Adipocyte (in vitro differentiated cells): Measurements from ENCODE around the gene TNFAIP2.
"Not testable (repeated sequence)": the region's sequence is repeated elsewhere in the genome, so short reads cannot be mapped to it uniquely, and the experiment has no call there.

Experiments used
- DNase-seq: peaks from one replicate; pipeline ENCODE4 v3.0.0-alpha.2; 2015; ENCODE audit warnings: low read depth
- H3K27me3 ChIP-seq: replicated peaks from 2 replicates; pipeline ENCODE4 v1.7.0; 2013; ENCODE audit warnings: mild to moderate bottlenecking, low read length, moderate library complexity; ENCODE audit not compliant: control insufficient read depth, insufficient read depth
- H3K36me3 ChIP-seq: 2 replicates; pipeline ENCODE4 v1.7.0; 2013; ENCODE audit warnings: low read length, mild to moderate bottlenecking, moderate library complexity; ENCODE audit not compliant: control insufficient read depth, insufficient read depth, severe bottlenecking
- H3K4me1 ChIP-seq: 2 replicates; pipeline ENCODE4 v1.7.0; 2013; ENCODE audit warnings: mild to moderate bottlenecking, low read length, moderate library complexity; ENCODE audit not compliant: control insufficient read depth, insufficient read depth
- H3K4me3 ChIP-seq: 2 replicates; pipeline ENCODE4 v1.7.0; 2013; ENCODE audit warnings: mild to moderate bottlenecking, low read length, moderate library complexity
- H3K9ac ChIP-seq: 2 replicates; pipeline ENCODE4 v1.7.0; 2013; ENCODE audit warnings: mild to moderate bottlenecking, low read length, moderate library complexity
- H3K9me3 ChIP-seq: 2 replicates; pipeline ENCODE4 v1.7.0; 2013; ENCODE audit warnings: mild to moderate bottlenecking, low read length, moderate library complexity; ENCODE audit not compliant: control insufficient read depth

TNFAIP2 gene

GRCh38 chr14:103119527-103119926 lies 3.7 kb upstream of the TNFAIP2 start:
- H3K9me3 ChIP-seq, H3K9ac ChIP-seq, H3K27me3 ChIP-seq, DNase-seq, H3K36me3 ChIP-seq, H3K4me3 ChIP-seq: not testable (repeated sequence)
- H3K4me1 ChIP-seq = peaks cover 48% of the 10 kb centered on the region

- Histone ChIP-seq H3K9me3 (no peaks in the 10 kb centered on the region), H3K4me1 (peaks cover 59% of the 10 kb centered on the region), H3K27me3 (no peaks in the 10 kb centered on the region), H3K4me3 (peak overlapping the region; percentile 1), H3K36me3 (no peaks in the 10 kb centered on the region), H3K9ac (peak overlapping the region; percentile 67)
- no peak for DNase-seq
Observed at GRCh38 chr14:103121121-103121845, 2.0 kb upstream of the TNFAIP2 start.

- Histone ChIP-seq H3K36me3 (no peaks in the 10 kb centered on the region), H3K9me3 (no peaks in the 10 kb centered on the region), H3K9ac (peak overlapping the region; percentile 78), H3K4me1 (peaks cover 64% of the 10 kb centered on the region), H3K27me3 (no peaks in the 10 kb centered on the region), H3K4me3 (peak overlapping the region; percentile 58)
- DNase-seq = peak; percentile 58
Observed at GRCh38 chr14:103121846-103122584, 1.2 kb upstream of the TNFAIP2 start.

- Histone ChIP-seq H3K27me3 (no peaks in the 10 kb centered on the region), H3K4me1 (peaks cover 68% of the 10 kb centered on the region), H3K36me3 (peaks cover 3% of the 10 kb centered on the region), H3K9me3 (no peaks in the 10 kb centered on the region), H3K9ac (peak overlapping the region; percentile 78), H3K4me3 (peak overlapping the region; percentile 58)
- DNase-seq = no peak
Observed at GRCh38 chr14:103122585-103122946, 695 bp upstream of the TNFAIP2 start.

- H3K27me3 ChIP-seq = no peaks in the 10 kb centered on the region
- H3K4me3 ChIP-seq = peak overlapping the region; percentile 81
- H3K9me3 ChIP-seq = no peaks in the 10 kb centered on the region
- H3K4me1 ChIP-seq = peaks cover 73% of the 10 kb centered on the region
- no peak for DNase-seq
- peaks cover 4% of the 10 kb centered on the region for H3K36me3 ChIP-seq
- H3K9ac ChIP-seq = peak overlapping the region; percentile 87
Observed at GRCh38 chr14:103123634-103124500, 606 bp downstream of the TNFAIP2 start.

GRCh38 chr14:103124501-103125001 lies 1.3 kb downstream of the TNFAIP2 start:
- peak overlapping the region; percentile 87 for H3K9ac ChIP-seq
- peak overlapping the region; percentile 81 for H3K4me3 ChIP-seq
- peaks cover 5% of the 10 kb centered on the region for H3K36me3 ChIP-seq
- no peaks in the 10 kb centered on the region for H3K27me3 ChIP-seq
- no peaks in the 10 kb centered on the region for H3K9me3 ChIP-seq
- peaks cover 76% of the 10 kb centered on the region for H3K4me1 ChIP-seq
- DNase-seq = no peak

- Histone ChIP-seq H3K9ac (peak overlapping the region; percentile 87), H3K36me3 (peaks cover 14% of the 10 kb centered on the region), H3K4me3 (peak overlapping the region; percentile 81), H3K27me3 (no peaks in the 10 kb centered on the region), H3K9me3 (no peaks in the 10 kb centered on the region), H3K4me1 (peaks cover 72% of the 10 kb centered on the region)
- DNase-seq = no peak
Observed at GRCh38 chr14:103125098-103126070, 2.1 kb downstream of the TNFAIP2 start.

- Histone ChIP-seq H3K9ac (no peak overlapping the region), H3K4me1 (peaks cover 63% of the 10 kb centered on the region), H3K27me3 (no peaks in the 10 kb centered on the region), H3K36me3 (peaks cover 23% of the 10 kb centered on the region), H3K4me3 (peak overlapping the region; percentile 81), H3K9me3 (no peaks in the 10 kb centered on the region)
- no peak for DNase-seq
Observed at GRCh38 chr14:103126088-103126872, 3.0 kb downstream of the TNFAIP2 start.

GRCh38 chr14:103126873-103127304 lies 3.6 kb downstream of the TNFAIP2 start:
- peaks cover 59% of the 10 kb centered on the region for H3K4me1 ChIP-seq
- peaks cover 28% of the 10 kb centered on the region for H3K36me3 ChIP-seq
- H3K4me3 ChIP-seq = peak overlapping the region; percentile 81
- H3K27me3 ChIP-seq = no peaks in the 10 kb centered on the region
- no peaks in the 10 kb centered on the region for H3K9me3 ChIP-seq
- DNase-seq = peak; percentile 66
- no peak overlapping the region for H3K9ac ChIP-seq

- DNase-seq = no peak
- Histone ChIP-seq H3K27me3 (no peaks in the 10 kb centered on the region), H3K36me3 (peaks cover 33% of the 10 kb centered on the region), H3K4me3 (no peak overlapping the region), H3K9ac (peak overlapping the region; percentile 29), H3K4me1 (peaks cover 54% of the 10 kb centered on the region), H3K9me3 (no peaks in the 10 kb centered on the region)
Observed at GRCh38 chr14:103127356-103127755, 4.1 kb downstream of the TNFAIP2 start.
